Nephron progenitor cell (in vitro differentiated cells): Measurements from ENCODE around the gene ANKRD11.

Experiments
- DNase-seq: peaks from one replicate; pipeline ENCODE4 v3.0.0; 2021
- H3K27ac Mint-ChIP-seq: 2 replicates; pipeline ENCODE4 v1.8.0; 2021; ENCODE audit warnings: mild to moderate bottlenecking, moderate library complexity, mixed read lengths
- H3K27me3 Mint-ChIP-seq: 2 replicates; pipeline ENCODE4 v1.8.0; 2021; ENCODE audit warnings: mild to moderate bottlenecking, low read depth, mixed read lengths; ENCODE audit not compliant: poor library complexity
- H3K36me3 Mint-ChIP-seq: 2 replicates; pipeline ENCODE4 v1.8.0; 2021; ENCODE audit warnings: low read depth, mixed read lengths
- H3K4me1 Mint-ChIP-seq: 2 replicates; pipeline ENCODE4 v1.8.0; 2021; ENCODE audit warnings: mixed read lengths
- H3K4me3 Mint-ChIP-seq: 2 replicates; pipeline ENCODE4 v1.8.0; 2021; ENCODE audit warnings: mild to moderate bottlenecking, moderate library complexity, mixed read lengths
- H3K9me3 Mint-ChIP-seq: 2 replicates; pipeline ENCODE4 v1.8.0; 2021; ENCODE audit warnings: mild to moderate bottlenecking, moderate library complexity, mixed read lengths
- TF ChIP-seq, protein P1 (sequence below): fragments of 200-600 bp; sonication (generic); IDR thresholded peaks from 2 replicates; pipeline ENCODE4 v1.5.0; 2021; ENCODE audit warnings: antibody characterized with exemption

Gene ANKRD11

DNA sequence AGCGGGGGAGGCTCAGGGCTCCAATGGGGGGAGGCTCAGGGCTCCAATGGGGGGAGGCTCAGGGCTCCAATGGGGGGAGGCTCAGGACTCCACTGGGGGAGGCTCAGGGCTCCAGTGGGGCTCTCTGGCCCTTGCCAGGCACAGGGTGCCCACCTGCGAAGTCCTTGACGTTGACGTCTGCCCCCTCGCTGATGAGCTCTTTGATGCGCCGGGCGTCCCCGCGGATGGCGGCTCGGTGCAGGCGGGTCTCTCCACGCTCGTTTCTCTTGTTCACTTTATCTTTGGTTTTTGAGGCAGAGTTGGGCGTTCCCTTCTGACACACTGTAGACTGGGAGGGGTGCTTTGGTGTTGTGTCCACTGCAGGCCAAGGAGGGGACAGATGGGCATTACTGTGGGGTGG is 199.9 kb downstream of the ANKRD11 start:
- Mint-ChIP-seq H3K27ac (no peak overlapping the region), H3K4me1 (peaks cover 33% of the 10 kb centered on the region), H3K9me3 (no peaks in the 10 kb centered on the region), H3K27me3 (peaks cover 3% of the 10 kb centered on the region), H3K36me3 (peaks cover 15% of the 10 kb centered on the region), H3K4me3 (no peak overlapping the region)
- DNase-seq, result no peak
- TF ChIP-seq, protein P1, sequence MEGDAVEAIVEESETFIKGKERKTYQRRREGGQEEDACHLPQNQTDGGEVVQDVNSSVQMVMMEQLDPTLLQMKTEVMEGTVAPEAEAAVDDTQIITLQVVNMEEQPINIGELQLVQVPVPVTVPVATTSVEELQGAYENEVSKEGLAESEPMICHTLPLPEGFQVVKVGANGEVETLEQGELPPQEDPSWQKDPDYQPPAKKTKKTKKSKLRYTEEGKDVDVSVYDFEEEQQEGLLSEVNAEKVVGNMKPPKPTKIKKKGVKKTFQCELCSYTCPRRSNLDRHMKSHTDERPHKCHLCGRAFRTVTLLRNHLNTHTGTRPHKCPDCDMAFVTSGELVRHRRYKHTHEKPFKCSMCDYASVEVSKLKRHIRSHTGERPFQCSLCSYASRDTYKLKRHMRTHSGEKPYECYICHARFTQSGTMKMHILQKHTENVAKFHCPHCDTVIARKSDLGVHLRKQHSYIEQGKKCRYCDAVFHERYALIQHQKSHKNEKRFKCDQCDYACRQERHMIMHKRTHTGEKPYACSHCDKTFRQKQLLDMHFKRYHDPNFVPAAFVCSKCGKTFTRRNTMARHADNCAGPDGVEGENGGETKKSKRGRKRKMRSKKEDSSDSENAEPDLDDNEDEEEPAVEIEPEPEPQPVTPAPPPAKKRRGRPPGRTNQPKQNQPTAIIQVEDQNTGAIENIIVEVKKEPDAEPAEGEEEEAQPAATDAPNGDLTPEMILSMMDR, result no peak

DNA sequence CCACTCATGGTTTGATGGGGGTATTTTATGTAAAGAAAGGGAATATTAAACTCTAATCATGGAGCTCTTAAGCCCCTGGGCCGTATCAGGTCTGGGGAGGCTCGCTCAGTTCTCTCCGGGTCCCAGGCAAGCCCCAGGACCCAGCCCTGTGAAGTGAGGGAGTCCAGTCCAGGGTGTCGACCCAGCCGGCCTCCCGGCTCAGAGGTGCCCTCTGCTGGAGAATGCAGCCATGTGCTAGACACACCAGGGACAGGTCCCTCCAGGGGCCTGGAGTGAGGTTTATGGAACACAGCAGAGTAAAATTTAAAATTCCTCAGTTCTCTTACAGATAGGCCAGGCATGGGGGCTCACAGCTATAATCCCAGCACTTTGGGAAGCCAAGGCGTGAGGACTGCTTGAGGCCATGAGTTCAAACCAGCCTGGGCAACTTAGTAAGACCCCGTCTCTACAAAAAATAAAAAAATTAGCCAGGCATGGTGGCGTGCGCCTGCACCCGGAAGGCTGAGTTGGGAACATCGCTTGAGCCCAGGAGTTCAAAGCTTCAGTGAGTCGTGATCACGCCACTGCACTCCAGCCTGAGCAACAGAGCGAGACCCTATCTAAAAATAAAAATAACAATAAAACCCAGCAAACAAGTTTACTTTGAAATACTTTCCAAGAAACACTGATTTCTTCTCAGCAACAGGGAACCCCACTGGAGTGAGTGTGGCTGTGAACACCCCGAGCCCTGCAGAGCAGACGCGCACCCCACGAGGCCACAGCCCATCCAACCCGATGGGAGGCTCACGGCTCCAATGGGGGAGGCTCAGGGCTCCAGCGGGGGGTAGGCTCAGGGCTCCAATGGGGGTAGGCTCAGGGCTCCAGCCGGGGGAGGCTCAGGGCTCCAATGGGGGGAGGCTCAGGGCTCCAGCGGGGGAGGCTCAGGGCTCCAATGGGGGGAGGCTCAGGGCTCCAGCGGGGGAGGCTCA is 200.6 kb downstream of the ANKRD11 start:
- peak; percentile 82 for DNase-seq
- no peaks in the 10 kb centered on the region for H3K9me3 Mint-ChIP-seq
- peak overlapping the region; percentile 36 for H3K27ac Mint-ChIP-seq
- TF ChIP-seq, protein P1, result peak; percentile 79
- peaks cover 32% of the 10 kb centered on the region for H3K4me1 Mint-ChIP-seq
- peaks cover 3% of the 10 kb centered on the region for H3K27me3 Mint-ChIP-seq
- peaks cover 15% of the 10 kb centered on the region for H3K36me3 Mint-ChIP-seq
- H3K4me3 Mint-ChIP-seq, result no peak overlapping the region

DNA sequence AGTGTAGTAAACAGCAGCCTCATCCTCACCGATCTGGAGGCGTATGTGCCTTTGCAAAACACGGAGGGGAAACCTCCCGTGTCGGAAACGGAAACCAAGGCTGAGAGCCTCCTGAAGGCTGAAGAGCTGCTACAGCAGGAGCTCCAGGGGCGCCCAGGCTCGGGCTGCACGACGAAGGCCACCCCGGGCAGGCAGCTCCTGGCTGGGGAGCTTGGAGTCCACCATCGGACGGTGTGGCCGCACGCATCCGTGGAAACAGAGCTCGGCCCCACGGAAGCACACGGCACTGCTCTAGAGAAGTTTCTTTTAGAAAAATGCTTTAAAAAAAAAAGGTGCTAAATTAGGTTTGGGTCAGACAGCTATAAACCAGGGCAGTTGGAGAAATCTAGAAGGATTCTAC is 201.4 kb downstream of the ANKRD11 start:
- no peak overlapping the region for H3K27ac Mint-ChIP-seq
- no peak overlapping the region for H3K4me3 Mint-ChIP-seq
- peaks cover 3% of the 10 kb centered on the region for H3K27me3 Mint-ChIP-seq

DNA sequence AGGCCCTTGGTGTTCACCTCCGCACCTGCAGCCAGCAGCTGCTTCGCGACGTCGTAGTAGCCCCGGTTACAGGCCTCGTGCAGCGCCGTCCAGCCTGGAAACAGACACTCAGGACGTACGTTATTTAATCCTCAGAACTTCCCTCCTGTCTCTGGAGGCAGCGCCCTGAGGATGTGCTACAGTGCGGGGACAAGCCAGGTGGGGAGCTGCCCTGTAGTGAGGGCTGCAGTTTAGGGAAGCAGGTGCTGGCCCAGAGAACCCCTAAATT is 201.8 kb downstream of the ANKRD11 start:
- Mint-ChIP-seq H3K36me3 (peaks cover 15% of the 10 kb centered on the region), H3K4me1 (peaks cover 20% of the 10 kb centered on the region), H3K27ac (no peak overlapping the region), H3K9me3 (no peaks in the 10 kb centered on the region), H3K4me3 (no peak overlapping the region), H3K27me3 (peaks cover 3% of the 10 kb centered on the region)
- TF ChIP-seq, protein P1, result no peak
- DNase-seq, result no peak

More for the DNA sequence above, 201.4 kb downstream of the ANKRD11 start:
- Mint-ChIP-seq H3K9me3 (no peaks in the 10 kb centered on the region), H3K4me1 (peaks cover 24% of the 10 kb centered on the region), H3K36me3 (peaks cover 15% of the 10 kb centered on the region)
- TF ChIP-seq, protein P1, result no peak
- no peak for DNase-seq

DNA sequence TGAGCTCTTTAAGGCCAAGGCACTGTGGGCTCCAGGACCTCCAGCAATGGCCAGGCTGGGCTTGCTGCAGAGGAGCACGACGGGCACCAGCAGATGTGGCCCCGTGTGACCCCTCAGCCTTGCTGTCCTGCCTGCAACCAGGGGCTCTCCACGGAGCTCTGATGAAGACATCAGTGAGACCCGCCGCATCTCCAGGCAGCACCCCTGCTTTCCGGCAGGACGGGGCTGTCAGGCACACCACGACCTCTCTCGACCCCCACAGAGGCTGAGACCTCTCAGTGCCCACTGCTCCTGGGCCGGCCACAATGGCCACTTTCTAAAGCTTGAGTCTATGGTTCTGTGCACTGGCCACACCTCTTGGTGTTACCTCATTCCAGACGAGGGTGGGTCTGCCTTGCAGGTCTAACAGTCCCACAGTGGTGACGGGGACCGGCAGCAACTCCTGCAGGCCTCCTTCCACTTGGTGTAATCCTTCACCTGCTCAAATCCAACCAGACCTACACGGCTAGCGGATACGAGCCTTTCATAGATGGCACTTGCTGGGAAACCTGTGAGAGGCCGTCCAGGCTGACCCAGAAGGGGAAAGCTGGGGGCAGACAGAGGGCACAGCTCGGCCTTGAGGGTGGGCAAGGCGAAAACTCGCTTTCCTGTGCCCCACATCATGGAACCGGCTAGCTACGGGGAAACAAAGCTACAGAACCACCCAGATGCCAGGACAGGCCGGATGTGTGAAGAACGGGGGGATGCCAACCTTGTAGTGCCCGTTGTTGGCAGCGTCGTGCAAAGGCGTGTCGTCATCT is 202.4 kb downstream of the ANKRD11 start:
- no peak for DNase-seq
- H3K4me1 Mint-ChIP-seq, result peaks cover 20% of the 10 kb centered on the region
- TF ChIP-seq, protein P1, result no peak

More for the DNA sequence above, 202.4 kb downstream of the ANKRD11 start:
- Mint-ChIP-seq H3K27ac (peak overlapping the region; percentile 44), H3K9me3 (no peaks in the 10 kb centered on the region), H3K36me3 (peaks cover 15% of the 10 kb centered on the region), H3K27me3 (peaks cover 3% of the 10 kb centered on the region), H3K4me3 (no peak overlapping the region)
